NCI-H1092 (cell line): ENCODE data around the gene IFNW1.

Source experiments
- DNase-seq: peaks from one replicate; lab custom pipeline; 2025; lab: John Stamatoyannopoulos, UW

The IFNW1 gene

DNA sequence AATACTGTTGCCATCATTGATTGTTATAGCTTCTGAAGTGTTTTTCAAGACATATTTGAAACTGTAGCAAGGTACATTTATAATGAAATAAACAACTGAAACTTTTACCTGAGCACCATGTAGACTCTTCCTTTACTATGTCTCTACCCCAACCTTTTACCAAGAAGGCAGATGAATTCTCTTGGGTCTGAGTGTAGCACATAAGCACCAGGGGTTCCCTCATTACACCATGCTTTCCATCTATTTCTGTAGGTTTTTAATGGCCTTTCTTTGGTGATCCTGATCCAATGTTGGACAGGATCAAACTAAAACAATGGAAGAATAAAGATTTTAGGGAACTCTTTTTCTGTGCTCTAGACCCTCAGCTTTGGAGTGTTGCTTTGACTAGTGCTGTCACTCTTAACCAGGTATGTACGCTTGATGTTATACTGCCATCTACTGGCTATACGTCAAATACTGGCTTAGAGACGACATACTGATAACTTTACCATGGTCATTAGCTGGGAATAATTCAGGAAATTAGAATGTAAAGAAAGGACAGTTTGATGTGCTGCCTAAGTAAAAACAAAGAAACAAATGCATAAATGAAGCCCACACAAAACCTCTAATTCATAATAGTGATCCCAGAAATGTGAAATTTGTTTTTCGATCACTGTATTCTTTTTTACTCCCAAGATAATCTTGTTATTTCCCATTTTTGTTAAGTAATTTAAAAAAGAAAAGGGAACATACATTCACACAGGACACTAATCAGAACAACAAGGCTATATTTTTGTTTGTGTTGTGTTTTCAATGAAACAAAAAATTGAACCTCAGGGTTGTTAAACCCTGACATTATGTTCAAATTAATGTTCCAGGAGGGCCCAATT, 30.7 kb downstream of the IFNW1 start:
- DNase-seq, result peak; percentile 70

DNA sequence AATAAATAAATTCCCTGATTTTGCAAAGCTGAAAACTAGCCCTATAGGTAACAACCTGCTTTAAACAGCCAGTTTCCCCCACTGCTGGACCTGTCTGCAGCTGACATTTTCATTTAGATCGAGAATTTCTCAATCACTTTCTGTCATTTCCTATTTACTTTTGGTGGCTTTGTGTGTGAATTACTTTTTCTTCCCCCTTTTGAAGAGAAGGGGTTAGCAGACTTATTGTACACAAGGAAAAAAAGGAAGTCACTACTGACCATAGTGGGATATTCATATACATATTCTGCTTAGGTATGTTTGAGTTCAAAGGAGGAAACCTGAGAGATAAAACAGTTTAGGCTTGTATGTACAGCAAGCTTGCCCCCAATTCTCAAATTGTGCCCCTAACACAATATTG, 36.8 kb downstream of the IFNW1 start:
- DNase-seq, result no peak

DNA sequence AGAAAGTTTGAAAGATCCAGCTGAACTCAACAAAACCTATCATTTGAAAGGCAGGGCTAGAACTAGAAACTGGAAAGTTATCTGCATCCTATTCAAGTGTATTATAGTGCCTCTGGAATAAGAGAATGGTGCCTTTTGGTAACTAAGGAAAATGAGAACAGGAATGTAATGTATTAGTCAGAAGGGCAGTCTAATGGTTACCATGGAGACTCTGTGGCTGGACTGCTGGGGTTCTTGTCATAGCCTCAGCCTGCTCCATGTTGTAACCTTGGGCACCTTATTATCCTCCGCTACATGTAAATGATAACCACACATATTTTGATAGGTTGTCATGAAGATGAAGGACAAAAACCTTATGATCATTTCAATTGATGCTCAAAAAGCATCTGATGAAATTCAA, 39.3 kb downstream of the IFNW1 start:
- DNase-seq, result no peak

DNA sequence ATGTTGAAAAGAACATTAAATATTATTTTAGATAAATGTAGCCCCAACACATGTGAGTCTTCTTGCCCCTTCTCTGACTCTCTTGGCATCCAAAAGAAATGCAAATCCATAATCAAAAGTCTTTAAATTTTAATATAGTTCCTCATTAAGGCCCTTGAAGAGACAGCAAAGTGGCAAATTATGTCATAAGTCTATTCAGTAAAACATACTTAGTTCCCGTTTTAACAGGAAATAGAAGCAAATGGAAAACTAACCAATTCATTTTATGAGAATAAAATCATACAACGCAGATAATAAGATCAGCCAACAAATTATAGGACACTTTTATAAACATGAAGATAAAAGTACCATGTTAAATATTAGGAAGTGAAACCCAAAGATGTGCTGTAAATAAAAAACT, 43.8 kb downstream of the IFNW1 start:
- DNase-seq, result no peak

DNA sequence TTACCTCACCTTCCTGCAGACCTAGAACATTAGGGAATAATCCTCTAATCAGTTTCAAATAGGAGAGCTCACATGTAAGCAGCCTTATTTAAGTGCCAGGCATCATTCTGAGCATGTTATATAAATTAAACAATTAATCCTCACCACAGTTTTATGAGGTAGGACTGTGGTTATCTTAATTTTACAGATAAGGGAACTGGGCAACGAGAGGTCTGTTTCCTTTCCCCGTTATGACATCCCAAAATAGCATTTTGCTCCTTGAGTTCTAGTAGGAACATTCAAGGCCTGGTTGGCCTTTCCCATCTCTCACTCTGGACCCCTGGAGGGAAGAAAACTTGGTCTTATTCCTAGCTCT, 44.8 kb downstream of the IFNW1 start:
- no peak for DNase-seq

DNA sequence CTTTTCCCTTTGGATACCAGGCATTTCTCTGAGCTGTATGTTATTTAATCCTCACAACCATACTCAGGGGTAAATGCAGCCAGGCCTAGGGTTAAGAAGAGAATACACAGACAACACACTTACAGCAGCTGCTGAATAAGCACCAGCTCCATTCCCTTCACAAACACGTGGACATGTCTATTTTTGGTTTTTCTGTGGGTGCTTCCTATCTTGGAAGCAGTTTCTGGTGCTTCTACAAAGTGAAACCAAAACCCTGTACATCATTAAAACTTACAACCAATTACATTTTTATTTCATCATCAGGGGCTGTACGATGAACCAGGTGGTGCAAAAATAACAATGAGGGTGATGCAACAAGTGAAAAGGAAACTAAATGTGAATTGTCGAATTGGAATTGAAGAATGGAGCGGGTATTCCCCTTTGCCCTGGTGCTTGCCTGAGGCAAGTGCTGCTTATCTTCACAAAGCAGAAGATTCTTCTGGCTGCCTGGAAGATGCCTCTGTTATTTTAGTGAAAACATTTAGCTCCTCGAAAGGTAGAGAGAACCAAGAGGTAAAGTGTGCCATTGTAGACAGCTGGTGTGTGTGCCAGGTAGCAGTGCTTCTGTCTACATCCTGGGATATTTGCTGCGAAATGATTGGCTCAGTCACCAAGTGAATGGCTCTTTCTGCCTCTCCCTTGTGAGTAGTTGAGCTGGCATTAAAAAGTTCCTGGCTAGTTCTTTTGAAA, 45.3 kb downstream of the IFNW1 start:
- DNase-seq, result no peak

DNA sequence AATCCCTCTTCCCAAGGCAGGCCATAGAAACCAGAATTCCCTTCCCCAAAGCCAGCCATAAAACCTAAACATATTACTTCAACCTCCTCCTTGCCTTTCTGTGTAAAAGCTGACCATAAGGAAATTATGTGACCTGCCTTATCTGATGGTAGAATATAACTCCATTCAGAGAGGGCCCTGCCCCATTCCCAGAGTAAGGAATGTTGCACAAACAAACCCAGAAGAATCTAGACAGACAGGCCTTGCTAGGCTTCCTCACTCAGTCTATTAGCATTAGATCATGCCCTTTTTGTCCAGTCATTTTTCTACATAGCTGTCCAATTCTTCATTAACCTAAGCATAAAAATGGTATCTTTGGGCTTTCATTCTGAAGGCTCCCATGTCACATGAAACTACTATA, 46.1 kb downstream of the IFNW1 start:
- no peak for DNase-seq
